K562 (cell line): ENCODE data around the gene RNF4. TPM values are rescaled to one million over a fixed set of nuclear protein-coding genes. Genes with fewer than 3 reads are reported as not detected.

Source experiments
- ELF4 ChIP-seq: fragments of 450-650 bp; formaldehyde crosslinking; IDR thresholded peaks from 2 replicates; pipeline ENCODE4 v1.4.0; 2022; ENCODE audit warnings: missing genetic modification characterization
- FUS ChIP-seq: fragments of 200-400 bp; formaldehyde crosslinking; optimal IDR thresholded peaks from 2 replicates; pipeline ENCODE3; 2017; ENCODE audit warnings: low read depth, low read length
- NFRKB ChIP-seq: fragments of 450-650 bp; IDR thresholded peaks from 2 replicates; pipeline ENCODE4 v1.6.1; 2016; ENCODE audit warnings: low read depth
- OTX1 ChIP-seq: fragments of 450-650 bp; formaldehyde crosslinking; IDR thresholded peaks from 2 replicates; pipeline ENCODE4 v1.4.0; 2022; ENCODE audit warnings: mild to moderate bottlenecking
- RB1 ChIP-seq: fragments of 450-650 bp; IDR thresholded peaks from 2 replicates; pipeline ENCODE4 v1.6.1; 2017; ENCODE audit warnings: low read depth, mild to moderate bottlenecking
- RBM14 ChIP-seq: fragments of 200-400 bp; formaldehyde crosslinking; IDR thresholded peaks from 2 replicates; pipeline ENCODE4 v1.6.1; 2018; ENCODE audit warnings: low read depth, mild to moderate bottlenecking, low read length, moderate library complexity, borderline replicate concordance; ENCODE audit not compliant: insufficient read depth
- ZNF507 ChIP-seq: conservative IDR thresholded peaks from 2 replicates; pipeline ENCODE4 v1.6.1; 2017; ENCODE audit warnings: missing genetic modification characterization, missing compliant biosample characterization
- polyA plus RNA-seq, 8 experiments: library from polyadenylated mRNA; depleted of rRNA in 4 of 8; stranded (reverse) in 5 of 8; unstranded in 3 of 8; fragments of >200 nt; fragmentation: Nextera tagmentation in 2 of 8; fragmentation: Illumina TruSeq in 1 of 8; extraction: Ambion mirVana in 2 of 8; extraction: Trizol in 1 of 8; gene quantifications; 2 replicates each; pipeline versions ENCODE4 v1.2.1 to v1.2.3, GENCODE V29; 2011 to 2014; ENCODE audit warnings: inconsistent platforms in 1 of 8, missing spikeins in 1 of 8
- total RNA-seq, 7 experiments: library from RNA; depleted of rRNA in 6 of 7; stranded (reverse); fragments of >200 nt in 6 of 7; fragmentation: Illumina TruSeq in 2 of 7; extraction: Trizol in 2 of 7; gene quantifications; 2 replicates each; pipeline versions ENCODE4 v1.2.1 to v1.2.3, GENCODE V29; 2011 to 2021; ENCODE audit warnings: low replicate concordance in 1 of 7
- TF ChIP-seq, protein P1 (sequence below): fragments of 250-450 bp; sonication (Bioruptor Pico); IDR thresholded peaks from 2 replicates; pipeline ENCODE4 v1.4.0; 2020; ENCODE audit warnings: mild to moderate bottlenecking, moderate library complexity, borderline replicate concordance
- TF ChIP-seq, protein P2 (sequence below): sonication (generic); formaldehyde crosslinking; IDR thresholded peaks from 2 replicates; pipeline ENCODE4 v1.8.0; 2022; ENCODE audit warnings: mild to moderate bottlenecking, missing genetic modification reagents, borderline replicate concordance

The RNF4 gene
- total and polyA plus RNA-seq, 9 of the 15 experiments (the other 6 are each of a cell fraction or from before 2014, with no cell fraction given): 19.2 to 59.3 (median 44.8) TPM

DNA sequence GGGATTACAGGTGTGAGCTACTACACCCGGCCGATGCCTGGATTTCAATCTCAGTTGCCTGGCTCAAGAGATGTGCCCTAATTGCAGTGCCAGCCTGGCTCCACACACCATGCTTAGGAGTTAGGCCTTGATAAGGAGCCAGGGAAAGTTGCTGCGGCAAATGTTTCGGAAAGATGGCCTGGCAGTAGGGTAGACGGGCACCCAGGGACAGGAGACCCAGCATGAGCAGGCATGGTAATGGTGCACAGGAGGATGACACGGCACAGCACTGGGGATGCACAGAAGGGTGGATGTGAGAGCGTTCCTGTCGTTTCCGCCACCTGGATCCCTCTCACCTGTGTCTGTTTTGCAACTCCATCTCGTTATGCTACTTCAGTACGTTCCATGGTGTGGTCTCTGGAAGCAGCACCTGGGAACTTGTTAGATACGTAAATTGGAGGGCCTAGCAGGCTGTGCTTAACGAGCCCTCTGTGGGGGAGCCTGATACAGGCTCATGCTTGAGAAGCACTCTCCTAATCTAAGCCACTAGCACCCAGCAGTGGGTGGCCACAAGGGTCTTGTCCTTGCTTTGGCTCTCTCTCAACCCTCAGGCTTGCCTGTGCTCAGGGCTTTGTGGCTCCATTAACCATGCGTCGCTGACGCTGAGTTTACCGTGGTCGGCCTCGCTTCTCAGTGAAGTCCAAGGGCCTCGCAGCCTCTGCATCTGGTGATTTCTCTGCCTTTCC, 20.3 kb downstream of the RNF4 start (continued):
- TF ChIP-seq, protein P1, sequence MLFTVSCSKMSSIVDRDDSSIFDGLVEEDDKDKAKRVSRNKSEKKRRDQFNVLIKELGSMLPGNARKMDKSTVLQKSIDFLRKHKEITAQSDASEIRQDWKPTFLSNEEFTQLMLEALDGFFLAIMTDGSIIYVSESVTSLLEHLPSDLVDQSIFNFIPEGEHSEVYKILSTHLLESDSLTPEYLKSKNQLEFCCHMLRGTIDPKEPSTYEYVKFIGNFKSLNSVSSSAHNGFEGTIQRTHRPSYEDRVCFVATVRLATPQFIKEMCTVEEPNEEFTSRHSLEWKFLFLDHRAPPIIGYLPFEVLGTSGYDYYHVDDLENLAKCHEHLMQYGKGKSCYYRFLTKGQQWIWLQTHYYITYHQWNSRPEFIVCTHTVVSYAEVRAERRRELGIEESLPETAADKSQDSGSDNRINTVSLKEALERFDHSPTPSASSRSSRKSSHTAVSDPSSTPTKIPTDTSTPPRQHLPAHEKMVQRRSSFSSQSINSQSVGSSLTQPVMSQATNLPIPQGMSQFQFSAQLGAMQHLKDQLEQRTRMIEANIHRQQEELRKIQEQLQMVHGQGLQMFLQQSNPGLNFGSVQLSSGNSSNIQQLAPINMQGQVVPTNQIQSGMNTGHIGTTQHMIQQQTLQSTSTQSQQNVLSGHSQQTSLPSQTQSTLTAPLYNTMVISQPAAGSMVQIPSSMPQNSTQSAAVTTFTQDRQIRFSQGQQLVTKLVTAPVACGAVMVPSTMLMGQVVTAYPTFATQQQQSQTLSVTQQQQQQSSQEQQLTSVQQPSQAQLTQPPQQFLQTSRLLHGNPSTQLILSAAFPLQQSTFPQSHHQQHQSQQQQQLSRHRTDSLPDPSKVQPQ (CRISPR knock-in tag): no peak
- no peak for TF ChIP-seq ELF4 (CRISPR knock-in tag)
- TF ChIP-seq ZNF507 (tag): no peak
- no peak for TF ChIP-seq RBM14
- TF ChIP-seq RB1: no peak
- no peak for TF ChIP-seq NFRKB
- TF ChIP-seq, protein P2, sequence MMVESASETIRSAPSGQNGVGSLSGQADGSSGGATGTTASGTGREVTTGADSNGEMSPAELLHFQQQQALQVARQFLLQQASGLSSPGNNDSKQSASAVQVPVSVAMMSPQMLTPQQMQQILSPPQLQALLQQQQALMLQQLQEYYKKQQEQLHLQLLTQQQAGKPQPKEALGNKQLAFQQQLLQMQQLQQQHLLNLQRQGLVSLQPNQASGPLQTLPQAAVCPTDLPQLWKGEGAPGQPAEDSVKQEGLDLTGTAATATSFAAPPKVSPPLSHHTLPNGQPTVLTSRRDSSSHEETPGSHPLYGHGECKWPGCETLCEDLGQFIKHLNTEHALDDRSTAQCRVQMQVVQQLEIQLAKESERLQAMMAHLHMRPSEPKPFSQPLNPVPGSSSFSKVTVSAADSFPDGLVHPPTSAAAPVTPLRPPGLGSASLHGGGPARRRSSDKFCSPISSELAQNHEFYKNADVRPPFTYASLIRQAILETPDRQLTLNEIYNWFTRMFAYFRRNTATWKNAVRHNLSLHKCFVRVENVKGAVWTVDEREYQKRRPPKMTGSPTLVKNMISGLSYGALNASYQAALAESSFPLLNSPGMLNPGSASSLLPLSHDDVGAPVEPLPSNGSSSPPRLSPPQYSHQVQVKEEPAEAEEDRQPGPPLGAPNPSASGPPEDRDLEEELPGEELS: no peak
- no peak for TF ChIP-seq OTX1 (CRISPR knock-in tag)
- no peak for TF ChIP-seq FUS
